ENCODE results near the gene TMEM178B. TPM values are rescaled to one million over a fixed set of nuclear protein-coding genes. Genes with fewer than 3 reads are reported as not detected.

TMEM178B gene
- total and polyA plus RNA-seq, 10 of the 15 experiments (the other 5 are each of a cell fraction or from before 2014, with no cell fraction given), result 0.01 to 1.1 (median 0.04) TPM; not detected in 2

DNA sequence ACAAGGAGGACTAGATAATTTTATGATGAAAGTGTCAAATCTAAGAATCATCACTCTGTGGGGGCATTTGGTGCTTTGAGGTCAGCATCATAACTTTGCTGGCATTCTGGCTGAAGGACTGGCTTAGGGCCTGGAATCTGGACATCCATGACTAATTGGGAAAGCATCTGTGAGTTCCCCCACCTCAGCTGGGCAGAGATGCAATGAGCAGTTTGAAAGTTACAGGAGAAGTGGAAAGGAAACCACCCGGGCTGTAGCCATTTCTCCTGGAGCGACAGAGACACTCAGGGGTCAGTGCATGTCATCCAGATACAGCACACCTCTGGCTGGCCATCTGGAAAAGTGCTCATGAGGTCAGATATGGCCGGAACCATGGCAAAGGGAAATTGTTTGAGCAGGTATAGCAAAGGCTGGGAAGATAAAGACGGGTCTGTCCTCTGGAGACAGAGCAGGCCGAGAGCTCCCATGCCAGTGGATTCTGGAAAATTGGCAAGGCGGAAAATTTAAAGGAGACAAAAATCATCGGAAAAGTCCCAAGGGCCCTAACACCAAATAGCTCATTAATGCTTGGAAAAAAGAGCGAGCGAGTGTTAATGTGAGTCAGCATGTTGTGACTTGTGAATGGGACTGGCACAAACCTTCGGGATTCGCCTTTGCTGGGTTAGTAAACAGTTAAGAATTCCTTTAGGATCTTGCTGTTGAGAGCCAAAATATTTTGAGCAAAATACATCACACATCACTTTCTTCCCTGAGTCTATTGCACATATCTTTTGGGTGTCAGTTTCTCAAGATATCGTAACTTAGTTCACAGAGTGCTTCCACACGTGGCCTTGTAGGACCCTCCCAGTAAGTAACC is 288.9 kb downstream of the TMEM178B start:
- BruUV-seq (replicated peaks), result no TSS peak
- Histone ChIP-seq H3K9me3 (replicated peaks; ENCODE audit: control insufficient read depth, insufficient read depth, low read length) (no peaks in the 10 kb centered on the region; the same call in 2 of the 3 replicates), H4K20me1 (ENCODE audit: control insufficient read depth, insufficient read depth) (no peaks in the 10 kb centered on the region), H3K79me2 (ENCODE audit: control insufficient read depth, insufficient read depth, low read length) (no peaks in the 10 kb centered on the region), H3K27me3 (replicated peaks in 1 of 2; ENCODE audit: control insufficient read depth in 2 of 2, insufficient read depth in 2 of 2, low read length in 1 of 2) (no peaks in the 10 kb centered on the region), H3K9ac (ENCODE audit: control insufficient read depth, insufficient read depth, low read length) (no peak overlapping the region), H2AFZ (ENCODE audit: control insufficient read depth, low read depth, low read length) (no peak overlapping the region), H3K4me3 (no peak overlapping the region), H3K27ac (ENCODE audit: control insufficient read depth, insufficient read depth) (no peak overlapping the region), H3K4me2 (ENCODE audit: control insufficient read depth, insufficient read depth) (no peak overlapping the region), H3K4me1 (ENCODE audit: control insufficient read depth, insufficient read depth, low read length) (no peaks in the 10 kb centered on the region), H3K36me3 (ENCODE audit: control insufficient read depth in 2 of 2, insufficient read depth in 2 of 2, low read length in 1 of 2) (no peaks in the 10 kb centered on the region)
- no peak for ATAC-seq
- ChIA-PET CTCF (no interaction called here), POLR2A (no interaction called here), RAD21 (ENCODE audit: unreplicated experiment) (no interaction called here), SMC1A (ENCODE audit: uncharacterized antibody, unreplicated experiment) (no interaction called here)
- 62% methylated on average over 13 of the region's 13 CpGs for WGBS (ENCODE audit: insufficient coverage, insufficient replicate concordance, low lambda C conversion rate, missing lambda C conversion rate)
- intact Hi-C loops (cut with micrococcal nuclease; ENCODE audit: unreplicated experiment), result no loop called here
- no peak for TF ChIP-seq MXI1 (IDR thresholded peaks at IDR 0.05; ENCODE audit: low read depth, low read length)
- no peak for TF ChIP-seq HDAC6 (IDR thresholded peaks at IDR 0.05; ENCODE audit: unreplicated experiment)
- in situ Hi-C loops (cut with MboI), result no loop called here
- no peak for DNase-seq (ENCODE audit: low read depth, low spot score)
- no peak for FAIRE-seq

DNA sequence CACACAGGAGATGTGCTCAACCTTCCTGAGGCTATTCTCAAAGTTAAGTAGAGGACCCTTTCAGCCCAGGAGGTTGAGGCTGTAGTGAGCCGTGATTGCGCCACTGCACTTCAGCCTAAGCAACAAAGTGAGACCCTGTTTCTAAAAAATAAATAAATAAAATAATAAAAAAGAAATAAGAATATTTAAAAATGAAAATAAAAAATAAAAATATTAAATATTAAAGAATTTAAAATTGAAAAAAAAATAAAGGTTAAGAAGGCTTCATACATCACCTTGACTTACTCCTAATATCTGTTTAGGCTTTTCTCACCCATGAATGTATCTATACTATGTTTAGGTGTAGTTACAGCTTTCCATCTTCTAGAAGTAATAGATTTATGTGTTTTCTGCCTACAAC is 289.9 kb downstream of the TMEM178B start:
- no peak overlapping the region for H3K4me2 ChIP-seq (ENCODE audit: control insufficient read depth, insufficient read depth)
- H3K27me3 ChIP-seq (replicated peaks in 1 of 2; ENCODE audit: control insufficient read depth in 2 of 2, insufficient read depth in 2 of 2, low read length in 1 of 2), result no peaks in the 10 kb centered on the region
- CTCF ChIA-PET, result no interaction called here
- RAD21 ChIA-PET (ENCODE audit: unreplicated experiment), result no interaction called here
- in situ Hi-C loops (cut with MboI) (no loop called here), intact Hi-C loops (cut with micrococcal nuclease; ENCODE audit: unreplicated experiment) (no loop called here)
- WGBS (ENCODE audit: insufficient coverage, insufficient replicate concordance, low lambda C conversion rate, missing lambda C conversion rate), result 100% methylated on average over 2 of the region's 2 CpGs
- POLR2A ChIA-PET, result no interaction called here
- H3K9ac ChIP-seq (ENCODE audit: control insufficient read depth, insufficient read depth, low read length), result no peak overlapping the region
- no peak overlapping the region for H3K27ac ChIP-seq (ENCODE audit: control insufficient read depth, insufficient read depth)
- H2AFZ ChIP-seq (ENCODE audit: control insufficient read depth, low read depth, low read length), result no peak overlapping the region
- FAIRE-seq (no peak), DNase-seq (ENCODE audit: low read depth, low spot score) (no peak), ATAC-seq (no peak)
- TF ChIP-seq, protein P1, sequence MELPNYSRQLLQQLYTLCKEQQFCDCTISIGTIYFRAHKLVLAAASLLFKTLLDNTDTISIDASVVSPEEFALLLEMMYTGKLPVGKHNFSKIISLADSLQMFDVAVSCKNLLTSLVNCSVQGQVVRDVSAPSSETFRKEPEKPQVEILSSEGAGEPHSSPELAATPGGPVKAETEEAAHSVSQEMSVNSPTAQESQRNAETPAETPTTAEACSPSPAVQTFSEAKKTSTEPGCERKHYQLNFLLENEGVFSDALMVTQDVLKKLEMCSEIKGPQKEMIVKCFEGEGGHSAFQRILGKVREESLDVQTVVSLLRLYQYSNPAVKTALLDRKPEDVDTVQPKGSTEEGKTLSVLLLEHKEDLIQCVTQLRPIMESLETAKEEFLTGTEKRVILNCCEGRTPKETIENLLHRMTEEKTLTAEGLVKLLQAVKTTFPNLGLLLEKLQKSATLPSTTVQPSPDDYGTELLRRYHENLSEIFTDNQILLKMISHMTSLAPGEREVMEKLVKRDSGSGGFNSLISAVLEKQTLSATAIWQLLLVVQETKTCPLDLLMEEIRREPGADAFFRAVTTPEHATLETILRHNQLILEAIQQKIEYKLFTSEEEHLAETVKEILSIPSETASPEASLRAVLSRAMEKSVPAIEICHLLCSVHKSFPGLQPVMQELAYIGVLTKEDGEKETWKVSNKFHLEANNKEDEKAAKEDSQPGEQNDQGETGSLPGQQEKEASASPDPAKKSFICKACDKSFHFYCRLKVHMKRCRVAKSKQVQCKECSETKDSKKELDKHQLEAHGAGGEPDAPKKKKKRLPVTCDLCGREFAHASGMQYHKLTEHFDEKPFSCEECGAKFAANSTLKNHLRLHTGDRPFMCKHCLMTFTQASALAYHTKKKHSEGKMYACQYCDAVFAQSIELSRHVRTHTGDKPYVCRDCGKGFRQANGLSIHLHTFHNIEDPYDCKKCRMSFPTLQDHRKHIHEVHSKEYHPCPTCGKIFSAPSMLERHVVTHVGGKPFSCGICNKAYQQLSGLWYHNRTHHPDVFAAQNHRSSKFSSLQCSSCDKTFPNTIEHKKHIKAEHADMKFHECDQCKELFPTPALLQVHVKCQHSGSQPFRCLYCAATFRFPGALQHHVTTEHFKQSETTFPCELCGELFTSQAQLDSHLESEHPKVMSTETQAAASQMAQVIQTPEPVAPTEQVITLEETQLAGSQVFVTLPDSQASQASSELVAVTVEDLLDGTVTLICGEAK (IDR thresholded peaks at IDR 0.05; ENCODE audit: borderline replicate concordance), result no peak
- no peaks in the 10 kb centered on the region for H3K36me3 ChIP-seq (ENCODE audit: control insufficient read depth in 2 of 2, insufficient read depth in 2 of 2, low read length in 1 of 2)
- BruUV-seq (replicated peaks), result no TSS peak
- no peaks in the 10 kb centered on the region for H3K79me2 ChIP-seq (ENCODE audit: control insufficient read depth, insufficient read depth, low read length)
- SMC1A ChIA-PET (ENCODE audit: uncharacterized antibody, unreplicated experiment), result no interaction called here
- no peak overlapping the region for H3K4me3 ChIP-seq
- H3K4me1 ChIP-seq (ENCODE audit: control insufficient read depth, insufficient read depth, low read length), result no peaks in the 10 kb centered on the region
- H4K20me1 ChIP-seq (ENCODE audit: control insufficient read depth, insufficient read depth), result no peaks in the 10 kb centered on the region
- H3K9me3 ChIP-seq (replicated peaks; ENCODE audit: control insufficient read depth, insufficient read depth, low read length), result no peaks in the 10 kb centered on the region; the same call in 2 of the 3 replicates

All from GM12878 (cell line).